Peyer's patch (tissue), 4 donors: ENCODE measurements around the gene AP3M1. TPM values are rescaled to one million over a fixed set of nuclear protein-coding genes. Genes with fewer than 3 reads are reported as not detected.

Source experiments
- DNase-seq, 3 donors: peaks; one replicate each; pipeline ENCODE4 v3.0.0-alpha.2; 2017 to 2019
- H3K27ac ChIP-seq, 4 donors: fragments of 200-600 bp; sonication (generic); one replicate each; pipeline ENCODE4 v1.5.1; 2016 to 2019
- H3K27me3 ChIP-seq, 2 donors: fragments of 200-600 bp; sonication (generic); one replicate each; pipeline ENCODE4 v1.5.1; 2019
- H3K36me3 ChIP-seq, 3 donors: fragments of 200-600 bp; sonication (generic); one replicate each; pipeline ENCODE4 v1.5.1; 2016 to 2019
- H3K4me1 ChIP-seq, 4 donors: fragments of 200-600 bp; sonication (generic); one replicate each; pipeline ENCODE4 v1.5.1; 2016 to 2019
- H3K4me3 ChIP-seq, 4 donors: fragments of 200-600 bp; sonication (generic); 1 replicate in 3 of 4; 2 replicates in 1 of 4; pipeline ENCODE4 v1.5.1; 2016 to 2019; ENCODE audit warnings: mild to moderate bottlenecking in 1 of 4
- H3K9me3 ChIP-seq, 4 donors: fragments of 200-600 bp; sonication (generic); one replicate each; pipeline ENCODE4 v1.5.1; 2016 to 2019; ENCODE audit warnings: mild to moderate bottlenecking in 1 of 4
- CTCF ChIP-seq, 6 experiments: fragments of 450-650 bp in 4 of 6; fragments of 200-600 bp in 2 of 6; sonication (generic) in 1 of 6; IDR thresholded peaks; one replicate each; pipeline ENCODE4 v1.5.1; 2017 to 2019; ENCODE audit warnings: antibody characterized with exemption in 6 of 6, mild to moderate bottlenecking in 3 of 6, moderate library complexity in 1 of 6
- POLR2A ChIP-seq, 2 donors: fragments of 450-650 bp; IDR thresholded peaks; one replicate each; pipeline ENCODE4 v1.5.1; 2017; ENCODE audit warnings: antibody characterized with exemption in 2 of 2, mild to moderate bottlenecking in 2 of 2, moderate library complexity in 2 of 2
- total RNA-seq, 4 donors: library from RNA; depleted of rRNA; stranded (reverse); fragments of >200 nt; gene quantifications; one replicate each; pipeline ENCODE4 v1.1.0, GENCODE V29; 2016

AP3M1 gene
- total RNA-seq, 4 donors from 2014 or later = 17.5 to 23.2 (median 22.0) TPM

GRCh38 chr10:74077416-74077815, 73.2 kb downstream of the AP3M1 start:
- Histone ChIP-seq H3K36me3 (peaks cover 0 to 21% (median 0%) of the 10 kb centered on the region in 3 donors), H3K27ac (no peak overlapping the region), H3K4me3 (no peak overlapping the region), H3K4me1 (peaks cover 0 to 10% (median 0%) of the 10 kb centered on the region in 4 donors), H3K9me3 (no peaks in the 10 kb centered on the region), H3K27me3 (no peaks in the 10 kb centered on the region)
- no peak for DNase-seq
- TF ChIP-seq CTCF (IDR thresholded peaks at IDR 0.05) (no peak), POLR2A (IDR thresholded peaks at IDR 0.05) (no peak)

- no peaks in the 10 kb centered on the region for H3K9me3 ChIP-seq
- TF ChIP-seq POLR2A (IDR thresholded peaks at IDR 0.05) = no peak
- no peak for TF ChIP-seq CTCF (IDR thresholded peaks at IDR 0.05)
- no peaks in the 10 kb centered on the region for H3K27me3 ChIP-seq
- DNase-seq = no peak
- no peak overlapping the region for H3K27ac ChIP-seq
- peaks cover 0 to 10% (median 0%) of the 10 kb centered on the region in 4 donors for H3K4me1 ChIP-seq
- H3K36me3 ChIP-seq = peaks cover 0 to 21% (median 0%) of the 10 kb centered on the region in 3 donors
- H3K4me3 ChIP-seq = no peak overlapping the region
Observed at GRCh38 chr10:74076961-74077360, 73.7 kb downstream of the AP3M1 start.

- peaks cover 0 to 21% (median 0%) of the 10 kb centered on the region in 3 donors for H3K36me3 ChIP-seq
- H3K27ac ChIP-seq = no peak overlapping the region
- peaks cover 0 to 10% (median 0%) of the 10 kb centered on the region in 4 donors for H3K4me1 ChIP-seq
- H3K27me3 ChIP-seq = no peaks in the 10 kb centered on the region
- H3K4me3 ChIP-seq = no peak overlapping the region
- no peaks in the 10 kb centered on the region for H3K9me3 ChIP-seq
- no peak for TF ChIP-seq CTCF (IDR thresholded peaks at IDR 0.05)
- no peak for DNase-seq
Observed at GRCh38 chr10:74075906-74076305, 74.7 kb downstream of the AP3M1 start.

GRCh38 chr10:74072503-74072902, 78.1 kb downstream of the AP3M1 start:
- H3K27me3 ChIP-seq = no peaks in the 10 kb centered on the region
- no peak overlapping the region for H3K4me3 ChIP-seq
- peaks cover 0 to 21% (median 0%) of the 10 kb centered on the region in 3 donors for H3K36me3 ChIP-seq
- no peaks in the 10 kb centered on the region for H3K4me1 ChIP-seq
- H3K27ac ChIP-seq = peak overlapping the region in 1 of 4 donors; percentile 20
- no peak for TF ChIP-seq CTCF (IDR thresholded peaks at IDR 0.05)
- TF ChIP-seq POLR2A (IDR thresholded peaks at IDR 0.05) = no peak
- DNase-seq = no peak
- no peaks in the 10 kb centered on the region for H3K9me3 ChIP-seq

GRCh38 chr10:74071157-74071556, 79.5 kb downstream of the AP3M1 start:
- no peak for TF ChIP-seq POLR2A (IDR thresholded peaks at IDR 0.05)
- no peak for TF ChIP-seq CTCF (IDR thresholded peaks at IDR 0.05)
- no peak for DNase-seq
- H3K27ac ChIP-seq = peak overlapping the region in 1 of 4 donors; percentile 20

More at GRCh38 chr10:74071157-74071556, 79.5 kb downstream of the AP3M1 start:
- Histone ChIP-seq H3K9me3 (no peaks in the 10 kb centered on the region), H3K36me3 (peaks cover 0 to 21% (median 0%) of the 10 kb centered on the region in 3 donors), H3K4me1 (no peaks in the 10 kb centered on the region), H3K27me3 (no peaks in the 10 kb centered on the region), H3K4me3 (no peak overlapping the region)

Other genes starting within 250 kb of the AP3M1 start
- gene PLAU, start 239.7 kb downstream of the AP3M1 start, total RNA-seq = 1 to 10 TPM in 3 of 4 donors, under 1 TPM in 1; 0.53 to 6.6 (median 2.7) TPM
- 100 to 1,000 TPM in 1 of 4 donors, 10 to 100 TPM in 3; 36.3 to 103 (median 61.4) TPM for gene VCL, start 152.7 kb downstream of the AP3M1 start, total RNA-seq
- 10 to 100 TPM in 3 of 4 donors, 1 to 10 TPM in 1; 7.4 to 50.3 (median 14.3) TPM for gene ADK, start 393 bp upstream of the AP3M1 start, total RNA-seq